ENCODE results near the gene SCN9A. TPM values are rescaled to one million over a fixed set of nuclear protein-coding genes. Genes with fewer than 3 reads are reported as not detected.

Gene SCN9A
- total RNA-seq, 2 donors from 2014 or later: 3.8 to 4.5 TPM

DNA sequence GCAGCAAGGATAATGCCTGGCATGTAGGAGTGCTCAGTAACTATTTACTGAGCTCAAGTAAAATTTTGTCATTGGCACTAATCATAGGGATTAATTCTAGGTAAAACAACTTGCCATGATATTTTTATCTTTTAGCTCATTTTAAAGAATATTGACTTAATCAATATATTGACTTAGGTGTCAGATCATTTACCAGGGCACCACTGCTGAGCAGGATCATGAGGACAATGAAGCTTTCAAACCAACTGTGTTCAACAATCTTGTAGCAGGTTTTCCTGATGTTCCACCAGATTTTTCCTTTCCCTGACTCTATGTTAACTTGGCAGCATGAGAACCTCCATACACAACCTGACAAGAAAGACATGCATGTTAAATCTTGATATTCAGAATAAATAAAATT is 133.4 kb downstream of the SCN9A start:
- ATAC-seq (ENCODE audit: insufficient number of reproducible peaks, low FRiP score, low read depth) (no peak), DNase-seq (ENCODE audit: low spot score) (no peak)
- Histone ChIP-seq H3K27me3 (replicated peaks; ENCODE audit: insufficient read depth) (no peaks in the 10 kb centered on the region), H3K27ac (no peak overlapping the region), H3K4me1 (ENCODE audit: control insufficient read depth in 1 of 2, low read depth in 2 of 2) (no peaks in the 10 kb centered on the region), H3K36me3 (no peaks in the 10 kb centered on the region), H3K4me3 (no peak overlapping the region), H3K9me3 (no peaks in the 10 kb centered on the region)
- TF ChIP-seq, protein P1, sequence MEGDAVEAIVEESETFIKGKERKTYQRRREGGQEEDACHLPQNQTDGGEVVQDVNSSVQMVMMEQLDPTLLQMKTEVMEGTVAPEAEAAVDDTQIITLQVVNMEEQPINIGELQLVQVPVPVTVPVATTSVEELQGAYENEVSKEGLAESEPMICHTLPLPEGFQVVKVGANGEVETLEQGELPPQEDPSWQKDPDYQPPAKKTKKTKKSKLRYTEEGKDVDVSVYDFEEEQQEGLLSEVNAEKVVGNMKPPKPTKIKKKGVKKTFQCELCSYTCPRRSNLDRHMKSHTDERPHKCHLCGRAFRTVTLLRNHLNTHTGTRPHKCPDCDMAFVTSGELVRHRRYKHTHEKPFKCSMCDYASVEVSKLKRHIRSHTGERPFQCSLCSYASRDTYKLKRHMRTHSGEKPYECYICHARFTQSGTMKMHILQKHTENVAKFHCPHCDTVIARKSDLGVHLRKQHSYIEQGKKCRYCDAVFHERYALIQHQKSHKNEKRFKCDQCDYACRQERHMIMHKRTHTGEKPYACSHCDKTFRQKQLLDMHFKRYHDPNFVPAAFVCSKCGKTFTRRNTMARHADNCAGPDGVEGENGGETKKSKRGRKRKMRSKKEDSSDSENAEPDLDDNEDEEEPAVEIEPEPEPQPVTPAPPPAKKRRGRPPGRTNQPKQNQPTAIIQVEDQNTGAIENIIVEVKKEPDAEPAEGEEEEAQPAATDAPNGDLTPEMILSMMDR (IDR thresholded peaks at IDR 0.05): no peak

GRCh38 chr2:166240387-166241313 is 135.1 kb downstream of the SCN9A start:
- Histone ChIP-seq H3K27me3 (replicated peaks; ENCODE audit: insufficient read depth) (no peaks in the 10 kb centered on the region), H3K4me3 (no peak overlapping the region), H3K4me1 (ENCODE audit: control insufficient read depth in 1 of 2, low read depth in 2 of 2) (no peaks in the 10 kb centered on the region), H3K9me3 (no peaks in the 10 kb centered on the region), H3K27ac (no peak overlapping the region), H3K36me3 (no peaks in the 10 kb centered on the region)
- ATAC-seq (ENCODE audit: insufficient number of reproducible peaks, low FRiP score, low read depth) (no peak), DNase-seq (ENCODE audit: low spot score) (no peak)
- TF ChIP-seq, protein P1 (IDR thresholded peaks at IDR 0.05): no peak

DNA sequence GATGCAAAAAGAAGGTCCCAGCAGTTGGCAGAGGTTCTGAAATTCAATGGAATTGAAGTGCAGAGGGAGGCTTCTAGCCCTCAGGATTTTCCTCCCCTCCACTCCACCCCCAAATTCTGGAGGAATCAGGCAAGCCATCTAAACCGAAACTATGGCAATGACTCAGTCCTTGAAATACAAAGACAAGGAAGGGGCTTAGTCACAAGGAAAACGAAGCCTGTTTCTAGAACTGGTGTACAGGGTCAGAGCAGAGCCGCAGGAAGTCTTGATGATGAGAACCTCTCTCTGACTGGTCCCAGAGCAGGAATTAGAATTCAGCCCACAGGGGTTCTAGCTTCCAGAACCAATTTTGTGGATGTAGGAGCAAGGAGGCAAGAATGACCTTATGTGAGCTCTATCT is 136.2 kb downstream of the SCN9A start:
- no peaks in the 10 kb centered on the region for H3K36me3 ChIP-seq
- H3K4me3 ChIP-seq: no peak overlapping the region
- DNase-seq (ENCODE audit: low spot score) (no peak), ATAC-seq (ENCODE audit: insufficient number of reproducible peaks, low FRiP score, low read depth) (no peak)
- H3K4me1 ChIP-seq (ENCODE audit: control insufficient read depth in 1 of 2, low read depth in 2 of 2): no peaks in the 10 kb centered on the region
- TF ChIP-seq, protein P1 (IDR thresholded peaks at IDR 0.05): no peak
- no peaks in the 10 kb centered on the region for H3K27me3 ChIP-seq (replicated peaks; ENCODE audit: insufficient read depth)
- no peaks in the 10 kb centered on the region for H3K9me3 ChIP-seq
- no peak overlapping the region for H3K27ac ChIP-seq

DNA sequence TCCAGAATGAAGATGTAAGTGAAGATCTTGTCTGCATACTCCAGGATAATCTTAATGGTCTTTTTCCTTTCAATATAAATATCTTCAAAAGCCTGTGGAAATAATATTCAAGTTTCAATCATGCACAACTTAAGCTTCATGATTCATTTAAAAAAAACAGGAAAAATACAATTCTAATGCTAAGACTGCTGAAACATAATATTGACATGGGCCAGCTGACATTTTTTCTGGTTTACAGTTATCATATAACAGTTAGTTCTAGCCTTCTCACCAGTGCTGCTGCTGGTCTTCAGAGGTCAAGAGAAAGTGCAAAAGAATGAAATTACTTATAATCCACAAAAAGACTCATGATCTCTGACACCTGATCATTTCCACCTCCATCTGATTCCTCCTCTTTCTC is 137.6 kb downstream of the SCN9A start:
- Histone ChIP-seq H3K27ac (no peak overlapping the region), H3K4me3 (no peak overlapping the region), H3K36me3 (no peaks in the 10 kb centered on the region), H3K27me3 (replicated peaks; ENCODE audit: insufficient read depth) (no peaks in the 10 kb centered on the region), H3K9me3 (no peaks in the 10 kb centered on the region), H3K4me1 (ENCODE audit: control insufficient read depth in 1 of 2, low read depth in 2 of 2) (no peaks in the 10 kb centered on the region)
- ATAC-seq (ENCODE audit: insufficient number of reproducible peaks, low FRiP score, low read depth) (no peak), DNase-seq (ENCODE audit: low spot score) (no peak)
- TF ChIP-seq, protein P1 (IDR thresholded peaks at IDR 0.05): no peak

DNA sequence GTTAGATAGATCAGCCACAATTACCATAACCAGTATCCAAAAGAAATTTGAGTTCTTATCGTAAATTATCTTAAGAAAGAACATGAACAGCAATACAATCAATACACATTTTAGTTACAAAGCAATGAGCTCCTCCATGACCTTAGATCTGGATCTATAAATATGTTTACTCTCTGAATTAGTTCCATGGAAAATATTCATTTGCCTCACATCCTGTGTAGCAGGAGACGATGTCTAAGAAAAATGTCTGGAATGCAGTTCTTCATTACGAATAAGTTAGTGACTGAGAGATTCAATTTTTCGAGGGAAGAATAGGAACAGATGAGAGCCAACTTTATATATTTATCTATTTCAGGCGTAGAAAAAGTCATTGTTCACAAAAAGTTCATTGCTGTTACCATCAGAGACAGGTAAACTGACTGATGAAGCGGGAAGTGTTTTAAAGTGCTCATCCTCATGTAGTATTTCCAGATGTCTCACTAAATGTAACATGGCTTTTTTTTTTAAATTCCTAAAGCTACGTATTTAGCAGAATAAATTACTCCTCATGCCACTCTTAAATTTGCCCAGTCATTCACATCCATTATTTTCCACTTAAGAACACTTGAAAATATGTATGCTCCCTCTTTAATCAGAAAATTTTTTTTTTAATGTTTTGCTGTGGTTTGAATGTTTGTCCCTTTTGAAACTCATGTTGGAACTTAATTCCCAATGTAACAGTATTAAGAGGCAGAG is 141.5 kb downstream of the SCN9A start:
- no peaks in the 10 kb centered on the region for H3K9me3 ChIP-seq
- no peak overlapping the region for H3K4me3 ChIP-seq
- H3K36me3 ChIP-seq: no peaks in the 10 kb centered on the region
- H3K4me1 ChIP-seq (ENCODE audit: control insufficient read depth in 1 of 2, low read depth in 2 of 2): no peaks in the 10 kb centered on the region
- no peak overlapping the region for H3K27ac ChIP-seq
- TF ChIP-seq, protein P1 (IDR thresholded peaks at IDR 0.05): no peak
- no peak for ATAC-seq (ENCODE audit: insufficient number of reproducible peaks, low FRiP score, low read depth)
- no peak for DNase-seq (ENCODE audit: low spot score)
- H3K27me3 ChIP-seq (replicated peaks; ENCODE audit: insufficient read depth): no peaks in the 10 kb centered on the region
